ENCODE results near the gene BRCA1. TPM values are rescaled to one million over a fixed set of nuclear protein-coding genes. Genes with fewer than 3 reads are reported as not detected.
"Not testable (repeated sequence)": the region's sequence is repeated elsewhere in the genome, so short reads cannot be mapped to it uniquely, and the experiment has no call there.

BRCA1 gene
- total RNA-seq, 2 donors from 2014 or later = 80.3 to 93.4 TPM

DNA sequence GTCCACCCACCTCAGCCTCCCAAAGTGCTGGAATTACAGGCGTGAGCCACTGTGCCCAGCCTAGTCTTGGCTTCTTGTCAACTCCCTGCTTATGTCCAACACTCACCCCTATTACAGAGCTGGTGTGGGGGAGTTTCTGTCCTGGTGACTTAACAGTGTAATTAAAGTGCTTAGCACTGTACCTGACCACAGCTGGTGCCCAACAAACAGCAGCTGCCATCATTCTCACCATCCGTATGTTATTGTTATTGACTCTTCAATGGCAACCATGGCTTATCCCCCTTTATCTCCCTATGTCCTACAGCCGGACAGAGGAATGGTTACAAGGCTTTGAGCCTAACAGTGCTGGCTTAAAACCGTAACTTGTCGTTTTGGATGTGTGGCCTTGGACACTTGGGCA lies 17.0 kb upstream of the BRCA1 start:
- Mint-ChIP-seq H3K4me3 (no peak overlapping the region), H3K36me3 (ENCODE audit: low read depth) (peaks cover 6% of the 10 kb centered on the region), H3K27ac (no peak overlapping the region), H3K4me1 (no peaks in the 10 kb centered on the region), H3K27me3 (no peaks in the 10 kb centered on the region), H3K9me3 (no peaks in the 10 kb centered on the region)
- ATAC-seq (replicated peaks) = no peak

- Mint-ChIP-seq H3K4me3 (no peak overlapping the region), H3K27ac (no peak overlapping the region), H3K36me3 (ENCODE audit: low read depth) (peaks cover 6% of the 10 kb centered on the region), H3K9me3 (no peaks in the 10 kb centered on the region), H3K4me1 (peaks cover 4% of the 10 kb centered on the region), H3K27me3 (no peaks in the 10 kb centered on the region)
- no peak for ATAC-seq (replicated peaks)
These were observed 15.5 kb upstream of the BRCA1 start for GRCh38 chr17:43140396-43141332.

DNA sequence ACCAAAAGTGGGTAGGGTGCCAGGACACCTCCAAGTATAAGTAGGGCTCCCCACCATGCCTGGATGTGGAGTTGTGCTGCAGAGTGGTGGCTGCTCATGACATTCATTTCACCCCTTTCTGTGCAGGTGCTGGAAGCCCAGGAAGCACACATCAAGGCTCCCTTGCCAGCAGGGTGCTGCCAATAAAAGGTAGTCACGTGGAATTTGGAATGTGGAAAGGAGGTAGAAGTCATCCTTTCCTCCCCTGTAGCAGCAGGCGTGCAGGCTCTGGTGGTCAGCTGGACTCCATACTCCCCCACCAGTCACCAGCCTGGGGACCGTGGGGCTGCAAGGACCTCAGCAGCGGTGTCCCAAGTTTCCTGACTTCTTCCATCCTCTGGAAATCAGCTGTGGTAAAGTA lies 13.4 kb upstream of the BRCA1 start:
- not testable (repeated sequence) for H3K9me3 Mint-ChIP-seq; H3K4me1 Mint-ChIP-seq; ATAC-seq (replicated peaks); H3K27ac Mint-ChIP-seq; H3K27me3 Mint-ChIP-seq; H3K4me3 Mint-ChIP-seq
- H3K36me3 Mint-ChIP-seq (ENCODE audit: low read depth) = peaks cover 17% of the 10 kb centered on the region

DNA sequence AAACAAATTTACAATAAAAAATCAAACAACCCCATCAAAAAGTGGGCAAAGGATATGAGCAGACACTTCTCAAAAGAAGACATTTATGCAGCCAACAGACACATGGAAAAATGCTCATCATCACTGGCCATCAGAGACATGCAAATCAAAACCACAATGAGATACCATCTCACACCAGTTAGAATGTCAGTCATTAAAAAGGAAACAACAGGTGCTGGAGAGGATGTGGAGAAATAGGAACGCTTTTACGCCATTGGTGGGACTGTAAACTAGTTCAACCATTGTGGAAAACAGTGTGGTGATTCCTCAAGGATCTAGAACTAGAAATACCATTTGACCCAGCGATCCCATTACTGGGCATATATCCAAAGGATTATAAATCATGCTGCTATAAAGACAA lies 11.4 kb upstream of the BRCA1 start:
- H3K27me3 Mint-ChIP-seq; H3K4me3 Mint-ChIP-seq; ATAC-seq (replicated peaks); H3K9me3 Mint-ChIP-seq; H3K4me1 Mint-ChIP-seq; H3K27ac Mint-ChIP-seq: not testable (repeated sequence)
- peaks cover 31% of the 10 kb centered on the region for H3K36me3 Mint-ChIP-seq (ENCODE audit: low read depth)

DNA sequence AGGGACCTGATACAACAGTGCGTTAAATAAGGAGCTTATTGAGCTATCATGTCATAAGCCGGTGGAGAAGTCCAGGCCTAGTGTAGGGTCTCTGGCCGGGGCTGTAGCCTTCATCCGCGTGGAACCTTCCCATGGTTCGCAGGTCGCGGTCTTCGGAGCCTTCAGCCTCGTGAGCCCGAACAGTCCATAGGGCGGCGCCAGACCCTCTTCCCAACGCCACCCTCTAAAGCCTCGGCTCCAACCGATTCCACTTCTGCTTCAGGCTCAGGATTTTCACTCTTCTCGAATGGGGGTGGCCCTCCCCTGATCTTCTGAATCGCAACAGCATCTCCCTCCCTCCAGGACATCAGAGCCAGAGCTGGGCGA lies 10.3 kb upstream of the BRCA1 start:
- H3K4me1 Mint-ChIP-seq = peaks cover 7% of the 10 kb centered on the region

DNA sequence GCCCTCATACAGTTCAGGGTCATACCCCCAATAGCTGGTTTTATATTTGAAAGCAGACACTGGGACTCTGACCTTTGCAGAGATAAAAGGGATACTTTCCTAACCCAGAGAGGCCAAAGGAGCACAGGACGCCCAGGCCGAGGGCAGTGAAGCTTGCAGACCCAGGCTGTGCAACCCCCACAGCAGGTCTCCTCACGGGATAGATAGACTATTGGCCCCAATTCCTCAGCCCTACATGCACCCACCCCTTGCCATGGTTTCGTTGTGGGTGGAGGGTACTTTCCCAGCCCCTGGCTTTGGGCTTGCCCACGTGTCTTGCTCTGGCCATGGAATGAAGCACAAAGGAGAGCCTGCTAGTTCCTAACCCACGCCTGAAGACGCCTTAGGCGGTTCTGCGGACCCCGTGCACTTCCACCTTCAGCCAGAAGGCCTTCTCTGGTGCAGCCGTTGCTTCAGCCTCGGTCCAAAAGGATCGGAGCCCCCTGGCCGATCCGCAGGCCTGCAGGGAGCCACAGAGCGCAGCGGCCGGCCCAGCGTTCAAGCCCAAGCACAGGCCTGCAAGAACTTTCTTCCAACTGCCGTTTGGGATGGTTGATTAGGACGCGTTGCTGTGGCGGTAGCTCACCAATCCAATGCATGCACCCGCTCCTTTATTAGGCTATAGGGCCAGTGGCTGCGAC lies 9.8 kb upstream of the BRCA1 start:
- no peaks in the 10 kb centered on the region for H3K27me3 Mint-ChIP-seq
- no peak overlapping the region for H3K27ac Mint-ChIP-seq
- no peak overlapping the region for H3K4me3 Mint-ChIP-seq
- peaks cover 41% of the 10 kb centered on the region for H3K36me3 Mint-ChIP-seq (ENCODE audit: low read depth)
- no peaks in the 10 kb centered on the region for H3K9me3 Mint-ChIP-seq
- peaks cover 7% of the 10 kb centered on the region for H3K4me1 Mint-ChIP-seq
- ATAC-seq (replicated peaks) = no peak

More for the DNA sequence above, 10.3 kb upstream of the BRCA1 start:
- Mint-ChIP-seq H3K36me3 (ENCODE audit: low read depth) (peaks cover 41% of the 10 kb centered on the region), H3K27me3 (no peaks in the 10 kb centered on the region), H3K27ac (no peak overlapping the region), H3K4me3 (no peak overlapping the region), H3K9me3 (no peaks in the 10 kb centered on the region)
- no peak for ATAC-seq (replicated peaks)

GRCh38 chr17:43133439-43133838 lies 8.3 kb upstream of the BRCA1 start:
- not testable (repeated sequence) for H3K27ac Mint-ChIP-seq; ATAC-seq (replicated peaks); H3K4me3 Mint-ChIP-seq; H3K27me3 Mint-ChIP-seq; H3K4me1 Mint-ChIP-seq; H3K9me3 Mint-ChIP-seq
- H3K36me3 Mint-ChIP-seq (ENCODE audit: low read depth) = peaks cover 54% of the 10 kb centered on the region

- H3K4me3 Mint-ChIP-seq = no peak overlapping the region
- H3K36me3 Mint-ChIP-seq (ENCODE audit: low read depth) = peaks cover 67% of the 10 kb centered on the region
- no peak for ATAC-seq (replicated peaks)
- H3K4me1 Mint-ChIP-seq = peaks cover 7% of the 10 kb centered on the region
- H3K27ac Mint-ChIP-seq = no peak overlapping the region
- H3K27me3 Mint-ChIP-seq = no peaks in the 10 kb centered on the region
- no peaks in the 10 kb centered on the region for H3K9me3 Mint-ChIP-seq
These were observed 7.0 kb upstream of the BRCA1 start for GRCh38 chr17:43132117-43132516.

DNA sequence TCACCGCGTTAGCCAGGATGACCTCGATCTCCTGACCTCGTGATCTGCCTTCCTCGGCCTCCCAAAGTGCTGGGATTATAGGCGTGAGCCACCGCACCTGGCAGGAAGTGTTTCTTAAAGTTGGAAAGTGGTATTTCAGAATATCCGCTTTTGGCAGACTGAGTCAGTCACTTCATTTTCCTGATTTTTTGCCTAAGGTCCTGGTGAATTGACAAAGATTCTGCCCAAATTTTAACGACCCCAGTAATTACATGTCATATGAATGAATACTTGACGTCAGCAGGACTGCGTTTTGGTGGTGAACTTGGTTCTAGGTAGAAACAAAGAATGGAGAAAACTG lies 4.5 kb upstream of the BRCA1 start:
- Mint-ChIP-seq H3K4me1 (peaks cover 3% of the 10 kb centered on the region), H3K27ac (no peak overlapping the region), H3K36me3 (ENCODE audit: low read depth) (peaks cover 77% of the 10 kb centered on the region), H3K27me3 (no peaks in the 10 kb centered on the region), H3K9me3 (no peaks in the 10 kb centered on the region), H3K4me3 (no peak overlapping the region)
- ATAC-seq (replicated peaks) = no peak

DNA sequence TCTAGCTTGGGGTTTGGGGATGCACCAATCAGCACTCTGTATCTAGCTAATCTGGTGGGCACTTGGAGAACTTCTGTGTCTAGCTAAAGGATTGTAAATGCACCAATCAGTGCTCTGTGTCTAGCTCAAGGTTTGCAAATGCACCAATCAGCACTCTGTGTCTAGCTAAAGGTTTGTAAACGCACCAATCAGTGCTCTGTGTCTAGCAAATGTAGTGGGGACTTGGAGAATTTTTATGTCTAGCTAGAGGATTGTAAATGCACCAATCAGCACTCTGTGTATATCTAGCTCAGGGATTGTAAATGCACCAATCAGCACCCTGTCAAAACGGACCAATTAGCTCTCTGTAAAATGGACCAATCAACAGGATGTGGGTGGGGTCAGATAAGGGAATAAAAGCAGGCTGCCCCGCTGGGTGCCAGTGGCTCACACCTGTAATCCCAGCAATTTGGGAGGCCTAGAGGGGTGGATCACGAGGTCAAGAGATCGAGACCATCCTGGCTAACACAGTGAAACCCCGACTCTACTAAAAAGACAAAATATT lies 2.2 kb upstream of the BRCA1 start:
- not testable (repeated sequence) for H3K4me1 Mint-ChIP-seq; H3K27ac Mint-ChIP-seq; ATAC-seq (replicated peaks); H3K9me3 Mint-ChIP-seq; H3K27me3 Mint-ChIP-seq
- Mint-ChIP-seq H3K4me3 (peak overlapping the region; percentile 59), H3K36me3 (ENCODE audit: low read depth) (peaks cover 63% of the 10 kb centered on the region)

DNA sequence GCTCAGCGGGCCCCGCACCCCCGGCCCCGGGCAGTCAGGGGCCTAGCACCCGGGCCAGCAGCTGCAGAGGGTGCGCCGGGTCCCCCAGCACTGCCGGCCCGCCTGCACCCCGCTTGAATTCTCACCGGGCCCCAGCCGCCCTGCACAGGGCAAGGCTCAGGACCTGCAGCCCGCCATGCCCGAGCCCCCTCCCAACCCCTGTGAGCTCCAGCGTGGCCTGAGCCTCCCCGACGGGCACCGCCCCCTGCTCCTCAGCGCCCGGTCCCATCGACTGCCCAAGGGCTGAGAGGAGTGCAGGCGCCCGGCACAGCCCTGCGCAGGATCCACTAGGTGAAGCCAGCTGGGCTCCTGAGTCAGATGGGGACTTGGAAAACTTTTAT lies 1.7 kb upstream of the BRCA1 start:
- no peaks in the 10 kb centered on the region for H3K27me3 Mint-ChIP-seq
- no peak overlapping the region for H3K27ac Mint-ChIP-seq
- peaks cover 63% of the 10 kb centered on the region for H3K36me3 Mint-ChIP-seq (ENCODE audit: low read depth)
- peaks cover 3% of the 10 kb centered on the region for H3K4me1 Mint-ChIP-seq
- peak overlapping the region; percentile 59 for H3K4me3 Mint-ChIP-seq
- no peak for ATAC-seq (replicated peaks)
- H3K9me3 Mint-ChIP-seq = no peaks in the 10 kb centered on the region

- no peak for ATAC-seq (replicated peaks)
- Mint-ChIP-seq H3K27ac (peak overlapping the region; percentile 97), H3K9me3 (no peaks in the 10 kb centered on the region), H3K4me1 (peaks cover 3% of the 10 kb centered on the region), H3K27me3 (no peaks in the 10 kb centered on the region), H3K36me3 (ENCODE audit: low read depth) (peaks cover 61% of the 10 kb centered on the region), H3K4me3 (peak overlapping the region; percentile 96)
These were observed 1.1 kb upstream of the BRCA1 start for GRCh38 chr17:43125967-43126910.

DNA sequence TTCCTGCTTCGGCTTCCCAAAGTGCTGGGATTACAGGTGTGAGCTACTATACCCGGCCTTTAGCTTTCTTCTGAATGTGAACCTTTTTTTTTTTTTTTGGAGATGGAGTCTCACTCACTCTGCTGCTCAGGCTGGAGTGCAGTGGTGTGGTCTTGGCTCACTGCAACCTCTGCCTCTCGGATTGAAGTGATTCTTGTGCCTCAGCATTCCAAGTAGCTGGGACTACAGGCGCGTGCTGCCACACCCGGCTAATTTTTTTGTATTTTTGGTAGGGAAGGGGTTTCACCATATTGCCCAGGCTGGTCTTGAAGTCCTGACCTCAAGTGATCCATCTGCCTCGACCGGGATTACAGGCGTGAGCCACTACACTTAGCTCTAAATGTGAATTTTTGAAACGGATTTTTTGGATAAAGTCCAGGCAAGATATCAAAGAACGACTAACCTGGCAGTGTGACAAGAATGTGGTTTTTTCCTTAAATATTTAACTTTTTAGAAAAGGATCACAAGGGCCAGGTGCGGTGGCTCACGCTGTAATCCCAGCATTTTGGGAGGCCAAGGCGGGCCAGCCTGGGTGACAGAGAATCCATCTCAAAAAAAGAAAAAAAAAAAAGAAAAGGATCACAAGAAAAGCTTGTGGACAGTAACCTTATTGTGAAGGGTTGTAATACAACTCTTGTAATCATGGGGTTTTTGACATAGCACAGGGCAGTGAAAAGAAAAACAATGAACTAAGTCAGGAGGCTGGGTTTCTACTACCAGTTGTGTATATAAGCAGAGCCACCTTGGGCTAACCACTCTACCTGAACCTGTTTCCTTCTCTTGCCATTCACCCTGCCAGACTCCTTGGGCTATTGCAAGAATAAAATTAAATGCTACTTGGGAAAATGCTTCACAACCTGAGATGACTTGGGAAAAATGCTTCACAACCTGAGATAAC lies 6.2 kb downstream of the BRCA1 start:
- no peak for ATAC-seq (replicated peaks)
- H3K4me3 Mint-ChIP-seq = no peak overlapping the region
- H3K27me3 Mint-ChIP-seq = no peaks in the 10 kb centered on the region
- no peak overlapping the region for H3K27ac Mint-ChIP-seq
- no peaks in the 10 kb centered on the region for H3K4me1 Mint-ChIP-seq
- H3K36me3 Mint-ChIP-seq (ENCODE audit: low read depth) = peaks cover 38% of the 10 kb centered on the region
- no peaks in the 10 kb centered on the region for H3K9me3 Mint-ChIP-seq

Data from activated T-helper 17 cell treated with anti-CD3 and anti-CD28 coated beads, Interleukin-2, amount 50 U/mL, for 72 hours (primary cell).